IMR-90 (cell line): ENCODE measurements around the gene PAQR7. TPM values are rescaled to one million over a fixed set of nuclear protein-coding genes. Genes with fewer than 3 reads are reported as not detected.

Experiments used
- ATAC-seq: fragments of 200-7000 bp; cut with Tn5 transposase; 2 replicates; pipeline ENCODE4 v1.9.1; 2020; ENCODE audit warnings: low read depth, mild to moderate bottlenecking, moderate library complexity
- BruUV-seq: library from RNA; stranded (reverse); fragments of 400-500 nt; replicated peaks from 2 replicates; lab custom pipeline; 2021; lab: Mats Ljungman, UMichigan
- CTCF ChIA-PET: fragments of 300-600 bp; formaldehyde crosslinking; extraction: SDS; loops from one replicate; lab custom pipeline; 2021; ENCODE audit warnings: antibody characterized with exemption; lab: Yijun Ruan, JAX
- POLR2A ChIA-PET: fragments of 300-600 bp; sonication (Branson Sonifier 250); formaldehyde crosslinking; loops from one replicate; lab custom pipeline; 2022; ENCODE audit warnings: antibody characterized with exemption; ENCODE audit not compliant: unreplicated experiment; lab: Charles Lee
- DNase-seq: peaks from one replicate; pipeline ENCODE4 v3.0.0; 2013
- H2AFZ ChIP-seq: replicated peaks from 2 replicates; pipeline ENCODE3; 2013; ENCODE audit warnings: low read length, mild to moderate bottlenecking; ENCODE audit not compliant: poor library complexity
- H2AK5ac ChIP-seq: 2 replicates; pipeline ENCODE4 v1.6.1; 2013; ENCODE audit warnings: low read depth, low read length, inconsistent platforms
- H2AK9ac ChIP-seq: replicated peaks from 2 replicates; pipeline ENCODE3; 2013; ENCODE audit warnings: mild to moderate bottlenecking, low read depth, low read length, moderate library complexity; ENCODE audit not compliant: poor library complexity
- H2BK120ac ChIP-seq: 2 replicates; pipeline ENCODE4 v1.6.1; 2013; ENCODE audit warnings: low read depth, low read length, inconsistent platforms
- H2BK15ac ChIP-seq: 3 replicates; pipeline ENCODE4 v1.6.1; 2013; ENCODE audit warnings: low read depth, low read length, inconsistent platforms
- H2BK20ac ChIP-seq: 2 replicates; pipeline ENCODE4 v1.6.1; 2013; ENCODE audit warnings: low read depth, mild to moderate bottlenecking, inconsistent platforms, low read length, moderate library complexity
- H2BK5ac ChIP-seq: 2 replicates; pipeline ENCODE4 v1.6.1; 2013; ENCODE audit warnings: mild to moderate bottlenecking, low read depth, low read length, inconsistent platforms; ENCODE audit not compliant: poor library complexity, severe bottlenecking
- H3K14ac ChIP-seq: replicated peaks from 2 replicates; pipeline ENCODE4 v1.6.1; 2013; ENCODE audit warnings: low read depth, low read length, inconsistent platforms
- H3K18ac ChIP-seq: 2 replicates; pipeline ENCODE4 v1.6.1; 2013; ENCODE audit warnings: low read depth, low read length, control low read depth
- H3K23ac ChIP-seq: 2 replicates; pipeline ENCODE4 v1.6.1; 2013; ENCODE audit warnings: low read depth, low read length, inconsistent platforms
- H3K27ac ChIP-seq: 2 replicates; pipeline ENCODE4 v1.5.1; 2013; ENCODE audit warnings: mild to moderate bottlenecking, control low read depth, low read length; ENCODE audit not compliant: insufficient read depth
- H3K27me3 ChIP-seq: 2 replicates; pipeline ENCODE4 v1.6.1; 2013; ENCODE audit warnings: low read length; ENCODE audit not compliant: control insufficient read depth, insufficient read depth
- H3K36me3 ChIP-seq: 2 replicates; pipeline ENCODE4 v1.6.1; 2013; ENCODE audit warnings: low read length, mixed read lengths; ENCODE audit not compliant: control insufficient read depth, insufficient read depth
- H3K4ac ChIP-seq: 2 replicates; pipeline ENCODE4 v1.6.1; 2013; ENCODE audit warnings: low read depth, low read length, inconsistent platforms
- H3K4me1 ChIP-seq: 2 replicates; pipeline ENCODE4 v1.6.1; 2013; ENCODE audit warnings: low read length, mixed read lengths; ENCODE audit not compliant: control insufficient read depth, insufficient read depth
- H3K4me2 ChIP-seq: 2 replicates; pipeline ENCODE4 v1.6.1; 2013; ENCODE audit warnings: low read depth, mild to moderate bottlenecking, control low read depth, low read length, moderate library complexity
- H3K4me3 ChIP-seq: 2 replicates; pipeline ENCODE4 v1.5.1; 2013; ENCODE audit warnings: low read depth, mild to moderate bottlenecking, control low read depth, low read length, moderate library complexity; ENCODE audit not compliant: insufficient read depth
- H3K56ac ChIP-seq: 2 replicates; pipeline ENCODE4 v1.6.1; 2013; ENCODE audit warnings: low read length, inconsistent platforms; ENCODE audit not compliant: insufficient read depth; ENCODE audit errors: extremely low read depth
- H3K79me1 ChIP-seq, 2 experiments: 2 replicates each; pipeline ENCODE4 v1.6.1; 2013; ENCODE audit warnings: low read length in 2 of 2, inconsistent platforms in 1 of 2, low read depth in 1 of 2
- H3K9ac ChIP-seq: 2 replicates; pipeline ENCODE4 v1.6.1; 2013; ENCODE audit warnings: low read depth, low read length, control low read depth
- H3K9me1 ChIP-seq: 2 replicates; pipeline ENCODE4 v1.6.1; 2013; ENCODE audit warnings: low read length, inconsistent platforms; ENCODE audit not compliant: insufficient read depth
- H3K9me3 ChIP-seq: 2 replicates; pipeline ENCODE4 v1.6.1; 2013; ENCODE audit warnings: low read length; ENCODE audit not compliant: control insufficient read depth, insufficient read depth
- H4K20me1 ChIP-seq: 2 replicates; pipeline ENCODE4 v1.6.1; 2013; ENCODE audit warnings: low read length, inconsistent platforms; ENCODE audit not compliant: insufficient read depth
- H4K5ac ChIP-seq: 2 replicates; pipeline ENCODE4 v1.6.1; 2013; ENCODE audit warnings: mild to moderate bottlenecking, low read depth, low read length, control low read depth
- H4K8ac ChIP-seq, 2 experiments: 2 replicates each; pipeline ENCODE4 v1.6.1; 2013; ENCODE audit warnings: low read depth in 2 of 2, low read length in 2 of 2, control low read depth in 1 of 2, inconsistent platforms in 1 of 2
- H4K91ac ChIP-seq: 2 replicates; pipeline ENCODE4 v1.6.1; 2013; ENCODE audit warnings: low read depth, low read length, inconsistent platforms; ENCODE audit not compliant: insufficient read depth
- CEBPB ChIP-seq: IDR thresholded peaks from 2 replicates; pipeline ENCODE4 v1.6.1; 2012; ENCODE audit warnings: low read depth, low read length, improper control_type of control experiment
- FOS ChIP-seq: fragments of 150-350 bp; IDR thresholded peaks from 2 replicates; pipeline ENCODE4 v1.6.1; 2016; ENCODE audit warnings: low read depth, low read length
- MXI1 ChIP-seq: IDR thresholded peaks from 2 replicates; pipeline ENCODE4 v1.6.1; 2012; ENCODE audit warnings: low read depth, mild to moderate bottlenecking, low read length, moderate library complexity, borderline replicate concordance
- RCOR1 ChIP-seq: IDR thresholded peaks from 2 replicates; pipeline ENCODE4 v1.6.1; 2012; ENCODE audit warnings: mild to moderate bottlenecking, low read length, improper control_type of control experiment; ENCODE audit not compliant: insufficient replicate concordance
- RFX5 ChIP-seq: IDR thresholded peaks from 2 replicates; pipeline ENCODE4 v1.8.0; 2012; ENCODE audit warnings: low read depth, mild to moderate bottlenecking, low read length, moderate library complexity
- WGBS, 2 experiments: methylation state at CpG; one replicate each; pipeline versions ENCODE4 v1.1.5 to v1.1.7; 2013; ENCODE audit warnings: missing lambda C conversion rate in 2 of 2; ENCODE audit not compliant: insufficient read length in 1 of 2; ENCODE audit errors: extremely low coverage in 2 of 2; 5-methylcytosine and 5-hydroxymethylcytosine counted together
- dilution Hi-C: fragments of 300-500 bp; cut with HindIII; formaldehyde crosslinking; loops from one replicate; pipeline ENCODE4 v1.14.3; 2018; ENCODE audit warnings: low sequenced_read_pairs; ENCODE audit not compliant: unreplicated experiment
- in situ Hi-C: fragments of 300-500 bp; cut with MboI; formaldehyde crosslinking; loops from 3 replicates; pipeline ENCODE4 v1.14.3; 2019; ENCODE audit warnings: low sequenced_read_pairs, inconsistent platforms, mixed read lengths
- intact Hi-C: fragments of 100-400 bp; cut with micrococcal nuclease; formaldehyde crosslinking; loops from 2 replicates; pipeline ENCODE4 v1.10.0; 2022
- polyA plus RNA-seq, 3 experiments: library from polyadenylated mRNA; depleted of rRNA; stranded (reverse); fragments of >200 nt; gene quantifications; 2 replicates each; pipeline ENCODE4 v1.2.3, GENCODE V29; 2012; ENCODE audit warnings: low replicate concordance in 1 of 3
- total RNA-seq: library from RNA; depleted of rRNA; stranded (reverse); fragments of >200 nt; gene quantifications from 2 replicates; pipeline ENCODE4 v1.2.3, GENCODE V29; 2012
- TF ChIP-seq, protein P1 (sequence below): fragments of 150-350 bp; IDR thresholded peaks from 2 replicates; pipeline ENCODE4 v1.6.1; 2017; ENCODE audit warnings: mild to moderate bottlenecking, antibody characterized with exemption, low read length, low read depth

Gene PAQR7
- total and polyA plus RNA-seq, 2 of the 4 experiments (the other 2 are of a cell fraction), result 9.0 to 12.9 TPM

DNA sequence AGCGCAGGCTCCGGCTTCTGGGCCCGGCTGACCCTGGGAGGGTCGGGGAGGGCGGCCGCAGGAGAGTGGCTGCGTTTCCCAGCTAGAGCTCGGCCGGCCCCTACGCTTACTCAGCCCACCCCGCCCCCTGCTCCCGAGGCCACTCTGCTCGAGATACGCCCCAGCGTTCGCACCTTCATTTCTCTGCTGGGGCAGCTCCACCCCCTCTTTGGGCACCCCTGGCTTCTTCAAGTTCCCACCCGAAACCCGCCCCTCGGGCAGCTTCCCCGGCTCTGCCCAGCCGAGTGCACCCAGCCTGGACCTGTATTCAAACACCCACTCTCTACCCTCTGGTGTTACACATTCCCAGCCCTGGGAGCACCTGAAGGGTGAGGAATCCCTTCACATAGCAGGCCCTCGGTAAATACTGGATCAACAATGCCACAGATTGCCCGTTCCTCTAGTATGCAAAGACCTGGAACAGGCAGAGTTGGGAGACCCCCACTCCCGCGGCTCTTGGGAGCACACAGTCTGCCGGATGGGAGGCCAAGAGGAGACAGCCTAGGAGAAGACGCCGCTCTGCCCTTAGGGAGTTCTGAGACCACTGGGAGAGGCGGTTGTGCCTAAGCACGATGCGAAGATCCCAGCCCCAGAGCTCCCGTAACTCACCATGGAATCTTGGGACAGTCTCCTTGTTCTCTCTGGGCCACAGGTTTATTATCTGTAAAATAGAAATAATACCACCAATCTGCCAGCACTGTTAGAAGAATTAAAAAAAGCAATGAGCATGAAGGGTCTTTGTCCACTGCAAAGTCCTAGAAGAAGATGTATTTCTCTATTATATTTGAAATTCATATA lies 566 bp upstream of the PAQR7 start:
- H3K9ac ChIP-seq, result peak overlapping the region; percentile 54
- peak overlapping the region; percentile 54 for H3K4me3 ChIP-seq
- H3K56ac ChIP-seq, result no peak overlapping the region
- DNase-seq, result no peak
- BruUV-seq, result no TSS peak
- peak overlapping the region; percentile 58 for H3K27ac ChIP-seq
- CTCF ChIA-PET, result interaction anchor here (1.3 kb wide), 1 partner anchor 121 kb away, joined by 4 read pairs; the partner anchor contains the start of gene PAFAH2
- peak overlapping the region; percentile 96 for H2AFZ ChIP-seq
- H3K18ac ChIP-seq, result peak overlapping the region; percentile 68; the same call in 1 of the 2 replicates
- ATAC-seq, result peak; percentile 69
- no peaks in the 10 kb centered on the region for H3K27me3 ChIP-seq
- peak overlapping the region; percentile 71; the same call in 1 of the 2 replicates for H3K23ac ChIP-seq
- H4K8ac ChIP-seq, result peak overlapping the region; percentile 33 to 76; a peak in 3 of 4 replicates
- in situ Hi-C loops, result no loop called here
- POLR2A ChIA-PET, result interaction anchor here (0.9 kb wide), 1 partner anchor 16 kb away, joined by 4 read pairs; no protein-coding TSS in a partner anchor
- H2BK20ac ChIP-seq, result 0 out of 2 replicates have a peak overlapping the region, but pooled peaks have one; percentile 36
- WGBS, 2 experiments, result 7% methylated on average over 13 of the region's 32 CpGs; no CpG with 5 or more reads in 1 of the 2 experiments
- peak overlapping the region; percentile 63 for H2BK120ac ChIP-seq
- no peak overlapping the region; the same call in 2 of the 3 replicates for H2BK15ac ChIP-seq
- peak overlapping the region; percentile 68 for H3K14ac ChIP-seq
- peaks cover 35 to 36% of the 10 kb centered on the region in 2 experiments for H3K79me1 ChIP-seq
- no peaks in the 10 kb centered on the region for H3K36me3 ChIP-seq
- TF ChIP-seq RCOR1, result no peak
- no peak for TF ChIP-seq FOS
- no peak for TF ChIP-seq RFX5
- no peak for TF ChIP-seq MXI1
- TF ChIP-seq CEBPB, result no peak
- TF ChIP-seq, protein P1, sequence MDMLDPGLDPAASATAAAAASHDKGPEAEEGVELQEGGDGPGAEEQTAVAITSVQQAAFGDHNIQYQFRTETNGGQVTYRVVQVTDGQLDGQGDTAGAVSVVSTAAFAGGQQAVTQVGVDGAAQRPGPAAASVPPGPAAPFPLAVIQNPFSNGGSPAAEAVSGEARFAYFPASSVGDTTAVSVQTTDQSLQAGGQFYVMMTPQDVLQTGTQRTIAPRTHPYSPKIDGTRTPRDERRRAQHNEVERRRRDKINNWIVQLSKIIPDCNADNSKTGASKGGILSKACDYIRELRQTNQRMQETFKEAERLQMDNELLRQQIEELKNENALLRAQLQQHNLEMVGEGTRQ, result no peak
- peak overlapping the region; percentile 96 for H4K5ac ChIP-seq
- peak overlapping the region; percentile 96 for H3K4ac ChIP-seq
- intact Hi-C loops, result no loop called here
- H3K9me3 ChIP-seq, result no peaks in the 10 kb centered on the region
- H2BK5ac ChIP-seq, result peak overlapping the region; percentile 14
- H3K9me1 ChIP-seq, result peaks cover 5% of the 10 kb centered on the region; the same call in 1 of the 2 replicates
- H2AK5ac ChIP-seq, result peak overlapping the region; percentile 86
- peak overlapping the region; percentile 64 for H3K4me2 ChIP-seq
- H2AK9ac ChIP-seq, result peak overlapping the region; percentile 93
- H4K91ac ChIP-seq, result peak overlapping the region; percentile 72
- 0 out of 2 replicates have a peak, but pooled peaks cover 3% of the 10 kb centered on the region for H4K20me1 ChIP-seq
- H3K4me1 ChIP-seq, result peaks cover 18% of the 10 kb centered on the region
- dilution Hi-C loops, result no loop called here
